HEK293T (cell line): ENCODE results near the gene PLEKHM1.

Source experiments
- CTCF ChIA-PET: fragments of 350-600 bp; formaldehyde crosslinking; extraction: SDS; loops from one replicate; lab custom pipeline; 2021; ENCODE audit warnings: antibody characterized with exemption, inconsistent platforms; lab: Yijun Ruan, JAX
- POLR2A ChIA-PET: fragments of 350-600 bp; formaldehyde crosslinking; extraction: SDS; loops from one replicate; lab custom pipeline; 2020; ENCODE audit warnings: antibody characterized with exemption, inconsistent platforms; lab: Yijun Ruan, JAX
- DNase-seq: peaks from one replicate; pipeline ENCODE4 v3.0.0; 2012; ENCODE audit warnings: mixed read lengths; ENCODE audit errors: extremely low spot score
- ARNT ChIP-seq: fragments of 450-650 bp; IDR thresholded peaks from 2 replicates; pipeline ENCODE4 v1.6.1; 2017; ENCODE audit warnings: mild to moderate bottlenecking
- BHLHE40 ChIP-seq: fragments of 450-650 bp; IDR thresholded peaks from 2 replicates; pipeline ENCODE4 v1.6.1; 2016; ENCODE audit warnings: mild to moderate bottlenecking, moderate library complexity, borderline replicate concordance
- CTBP1 ChIP-seq: fragments of 450-650 bp; IDR thresholded peaks from 2 replicates; pipeline ENCODE4 v1.6.1; 2016; ENCODE audit warnings: borderline replicate concordance
- ELF4 ChIP-seq: fragments of 450-650 bp; IDR thresholded peaks from 2 replicates; pipeline ENCODE4 v1.6.1; 2017; ENCODE audit warnings: antibody characterized with exemption
- FOXA1 ChIP-seq: fragments of 450-650 bp; IDR thresholded peaks from 2 replicates; pipeline ENCODE4 v1.6.1; 2016; ENCODE audit warnings: mild to moderate bottlenecking
- FOXK2 ChIP-seq: fragments of 450-650 bp; IDR thresholded peaks from 2 replicates; pipeline ENCODE4 v1.6.1; 2016; ENCODE audit warnings: mild to moderate bottlenecking
- FOXM1 ChIP-seq: fragments of 450-650 bp; IDR thresholded peaks from 2 replicates; pipeline ENCODE4 v1.6.1; 2017; ENCODE audit warnings: mild to moderate bottlenecking, borderline replicate concordance
- HDGF ChIP-seq: fragments of 450-650 bp; IDR thresholded peaks from 2 replicates; pipeline ENCODE4 v1.6.1; 2017; ENCODE audit warnings: antibody characterized with exemption, borderline replicate concordance
- L3MBTL2 ChIP-seq: fragments of 450-650 bp; conservative IDR thresholded peaks from 2 replicates; pipeline ENCODE4 v1.6.1; 2016; ENCODE audit warnings: mild to moderate bottlenecking
- LEF1 ChIP-seq: fragments of 450-650 bp; IDR thresholded peaks from 2 replicates; pipeline ENCODE4 v1.6.1; 2017; ENCODE audit warnings: mild to moderate bottlenecking, borderline replicate concordance
- NFRKB ChIP-seq: fragments of 450-650 bp; IDR thresholded peaks from 2 replicates; pipeline ENCODE4 v1.6.1; 2016; ENCODE audit warnings: mild to moderate bottlenecking, moderate library complexity
- SP1 ChIP-seq: fragments of 450-650 bp; IDR thresholded peaks from 2 replicates; pipeline ENCODE4 v1.6.1; 2017
- SUZ12 ChIP-seq: fragments of 450-650 bp; IDR thresholded peaks from 2 replicates; pipeline ENCODE4 v1.6.1; 2016; ENCODE audit warnings: mild to moderate bottlenecking
- TARDBP ChIP-seq: fragments of 450-650 bp; IDR thresholded peaks from 2 replicates; pipeline ENCODE4 v1.6.1; 2016
- ZNF384 ChIP-seq: fragments of 450-650 bp; IDR thresholded peaks from 2 replicates; pipeline ENCODE4 v1.6.1; 2016
- TF ChIP-seq, protein P1 (sequence below): fragments of 450-650 bp; IDR thresholded peaks from 2 replicates; pipeline ENCODE4 v1.6.1; 2016

The PLEKHM1 gene

DNA sequence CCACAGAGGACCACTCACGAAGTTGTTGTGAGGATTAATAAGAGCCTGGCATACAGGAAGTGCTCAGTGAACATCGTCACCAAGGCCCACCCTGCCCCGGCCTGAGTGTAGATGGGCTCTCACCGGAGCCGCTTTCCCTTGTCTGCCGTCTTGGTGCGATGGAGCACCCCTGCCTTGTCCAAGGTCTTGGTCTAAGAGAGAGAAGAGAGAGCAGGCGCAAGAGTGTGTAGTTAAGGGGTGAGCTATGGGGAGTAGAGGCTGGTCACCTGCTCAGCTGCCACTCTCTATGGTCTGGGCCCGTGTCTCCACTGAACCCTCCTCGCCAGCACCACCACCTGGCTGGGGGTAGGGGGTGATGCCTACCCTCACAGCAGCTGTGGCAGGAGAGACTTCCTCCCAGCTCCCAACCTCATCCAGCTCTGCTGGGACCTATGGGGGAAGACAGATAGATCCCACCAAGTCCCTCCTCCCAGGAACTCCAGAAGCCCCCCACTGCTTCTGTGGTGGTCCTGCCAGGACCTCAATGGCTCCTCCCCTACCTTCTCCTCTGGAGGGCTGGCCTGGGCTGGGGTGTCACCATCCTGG, 86.5 kb downstream of the PLEKHM1 start:
- CTCF ChIA-PET, result no interaction called here
- TF ChIP-seq LEF1, result no peak
- TF ChIP-seq, protein P1, sequence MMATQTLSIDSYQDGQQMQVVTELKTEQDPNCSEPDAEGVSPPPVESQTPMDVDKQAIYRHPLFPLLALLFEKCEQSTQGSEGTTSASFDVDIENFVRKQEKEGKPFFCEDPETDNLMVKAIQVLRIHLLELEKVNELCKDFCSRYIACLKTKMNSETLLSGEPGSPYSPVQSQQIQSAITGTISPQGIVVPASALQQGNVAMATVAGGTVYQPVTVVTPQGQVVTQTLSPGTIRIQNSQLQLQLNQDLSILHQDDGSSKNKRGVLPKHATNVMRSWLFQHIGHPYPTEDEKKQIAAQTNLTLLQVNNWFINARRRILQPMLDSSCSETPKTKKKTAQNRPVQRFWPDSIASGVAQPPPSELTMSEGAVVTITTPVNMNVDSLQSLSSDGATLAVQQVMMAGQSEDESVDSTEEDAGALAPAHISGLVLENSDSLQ, result no peak
- no peak for TF ChIP-seq TARDBP
- TF ChIP-seq ZNF384, result no peak
- no peak for TF ChIP-seq BHLHE40
- no peak for TF ChIP-seq FOXM1
- TF ChIP-seq HDGF, result no peak
- no peak for TF ChIP-seq FOXA1
- TF ChIP-seq CTBP1, result no peak
- TF ChIP-seq L3MBTL2, result no peak
- no peak for TF ChIP-seq SUZ12
- no peak for TF ChIP-seq SP1
- no peak for TF ChIP-seq ELF4
- TF ChIP-seq ARNT, result no peak
- no peak for TF ChIP-seq NFRKB
- DNase-seq, result no peak
- POLR2A ChIA-PET, result no interaction called here

DNA sequence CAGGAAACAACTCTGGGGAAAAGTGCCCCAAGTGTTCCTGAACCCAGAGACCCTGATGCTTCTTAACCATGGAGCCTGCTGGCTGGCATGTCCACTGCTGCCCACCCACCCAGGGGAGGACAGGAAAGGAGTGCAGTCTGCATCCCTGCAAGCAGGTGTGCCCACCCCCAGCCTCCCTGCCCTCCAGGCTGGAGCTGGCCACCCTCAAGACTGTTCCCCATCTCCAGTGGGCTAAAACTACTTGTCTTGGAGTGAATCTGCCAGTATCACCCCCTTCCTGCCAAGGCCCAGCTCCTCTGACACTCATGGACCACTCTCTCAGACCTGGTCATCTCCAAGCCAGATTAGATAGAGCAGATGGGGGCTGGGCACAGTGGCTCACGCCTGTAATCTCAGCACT, 87.6 kb downstream of the PLEKHM1 start:
- CTCF ChIA-PET, result interaction anchor here (0.6 kb wide), 1 partner anchor 536 kb away, joined by 3 read pairs; no protein-coding TSS in a partner anchor
- POLR2A ChIA-PET, result no interaction called here
- TF ChIP-seq NFRKB (no peak), FOXA1 (no peak), ZNF384 (no peak), CTBP1 (no peak), SUZ12 (no peak), FOXK2 (no peak), HDGF (no peak), LEF1 (no peak), SP1 (no peak)
- no peak for DNase-seq

DNA sequence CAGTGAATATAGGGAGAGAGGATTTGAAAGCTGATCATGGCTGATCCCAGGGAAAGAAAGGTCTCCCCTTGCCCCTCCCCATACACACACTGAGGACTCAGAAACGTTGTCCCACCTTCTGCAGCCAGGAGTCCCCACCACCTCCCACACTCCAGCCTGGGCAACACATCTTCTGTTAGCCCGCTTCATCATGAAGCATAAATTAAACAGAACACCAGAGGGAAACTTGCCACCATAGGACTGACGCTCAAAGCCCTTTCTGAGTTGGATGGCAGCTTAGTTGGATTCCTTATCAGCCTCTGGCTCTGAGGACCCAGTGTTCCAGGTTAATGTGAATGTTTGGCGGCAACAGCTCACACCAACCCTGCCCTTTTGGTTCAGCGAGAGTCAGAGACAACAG, 91.7 kb downstream of the PLEKHM1 start:
- no peak for TF ChIP-seq CTBP1
- TF ChIP-seq LEF1, result no peak
- no peak for TF ChIP-seq BHLHE40
- TF ChIP-seq ELF4, result no peak
- TF ChIP-seq FOXK2, result no peak
- no peak for TF ChIP-seq NFRKB
- no peak for TF ChIP-seq TARDBP
- TF ChIP-seq ZNF384, result no peak
- ChIA-PET CTCF (interaction anchor here (1.2 kb wide), 1 partner anchor 11 kb away, joined by 3 read pairs; no protein-coding TSS in a partner anchor), POLR2A (interaction anchor here (1.2 kb wide), 1 partner anchor 11 kb away, joined by 5 read pairs; no protein-coding TSS in a partner anchor)

DNA sequence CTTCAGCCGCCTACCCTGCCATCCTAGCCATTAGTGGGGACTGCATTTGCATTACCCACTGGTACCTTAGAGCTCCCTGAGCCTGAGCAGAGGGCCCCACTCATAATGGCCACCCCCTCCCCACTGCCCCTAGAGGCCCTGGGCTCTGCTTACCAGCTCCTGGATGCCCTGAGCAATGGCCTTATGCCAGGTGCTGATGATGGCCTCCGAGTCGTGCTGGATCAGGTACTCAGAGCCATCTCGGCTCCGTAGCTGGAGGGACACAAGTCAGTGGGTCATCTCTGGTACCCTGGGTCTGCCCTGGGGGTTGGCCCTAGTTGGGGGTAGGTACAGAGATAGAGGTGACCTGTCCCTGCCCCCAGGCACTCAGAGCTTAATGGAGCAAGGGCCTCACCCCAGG, 92.7 kb downstream of the PLEKHM1 start:
- no peak for TF ChIP-seq ARNT
- TF ChIP-seq, protein P1, result no peak
- TF ChIP-seq TARDBP, result no peak
- no peak for TF ChIP-seq FOXM1
- TF ChIP-seq BHLHE40, result no peak
- no peak for TF ChIP-seq NFRKB
- TF ChIP-seq CTBP1, result no peak
- TF ChIP-seq LEF1, result no peak
- no peak for TF ChIP-seq FOXK2
- ChIA-PET CTCF (interaction anchor here (1.2 to 1.6 kb wide), 2 partner anchors 10 to 31 kb away, joined by 3 to 4 read pairs; no protein-coding TSS in a partner anchor), POLR2A (interaction anchor here (1.2 kb wide), 1 partner anchor 12 kb away, joined by 5 read pairs; no protein-coding TSS in a partner anchor)
- no peak for DNase-seq

More for the DNA sequence above, 91.7 kb downstream of the PLEKHM1 start:
- DNase-seq, result no peak

DNA sequence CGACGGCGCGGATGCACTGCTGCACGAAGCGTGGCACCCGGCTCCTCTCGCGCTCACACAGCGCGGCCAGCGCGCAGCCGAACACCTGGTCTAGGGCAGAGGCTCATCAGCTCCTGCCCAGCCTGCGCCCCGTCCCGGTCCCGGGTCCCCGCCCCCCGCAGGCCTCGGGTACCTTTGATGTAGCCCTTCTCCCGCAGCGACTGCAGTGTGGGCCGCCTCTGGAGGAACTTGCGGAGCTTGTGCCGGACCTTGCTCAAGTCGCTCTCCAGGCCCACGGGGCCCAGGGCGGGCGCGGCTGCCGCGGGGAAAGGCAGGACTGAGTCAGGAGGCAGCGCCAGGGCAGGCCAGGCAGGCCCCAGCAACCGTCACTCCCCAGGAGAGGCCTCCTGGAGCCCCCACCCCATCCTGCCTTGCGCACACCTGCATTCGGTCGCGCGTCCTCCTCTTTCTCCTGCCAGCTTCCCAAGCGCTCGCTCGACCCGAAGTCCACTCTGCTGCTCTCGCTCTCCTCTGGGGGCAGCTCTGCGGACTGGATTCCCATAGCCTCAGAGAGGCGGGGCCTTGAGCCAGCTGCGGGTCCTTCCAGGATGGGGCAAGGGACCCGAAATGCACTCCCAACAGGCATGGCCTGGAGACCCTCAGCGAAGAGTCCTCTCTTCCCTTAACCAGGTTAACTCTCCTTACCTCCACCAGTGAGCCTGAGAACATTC, 93.9 kb downstream of the PLEKHM1 start:
- ChIA-PET POLR2A (no interaction called here), CTCF (interaction anchor here (0.7 to 1.6 kb wide), 2 partner anchors 32 to 207 kb away, joined by 3 to 4 read pairs; no protein-coding TSS in a partner anchor)
- TF ChIP-seq FOXA1 (no peak), ZNF384 (no peak), ELF4 (no peak)
- DNase-seq, result no peak

DNA sequence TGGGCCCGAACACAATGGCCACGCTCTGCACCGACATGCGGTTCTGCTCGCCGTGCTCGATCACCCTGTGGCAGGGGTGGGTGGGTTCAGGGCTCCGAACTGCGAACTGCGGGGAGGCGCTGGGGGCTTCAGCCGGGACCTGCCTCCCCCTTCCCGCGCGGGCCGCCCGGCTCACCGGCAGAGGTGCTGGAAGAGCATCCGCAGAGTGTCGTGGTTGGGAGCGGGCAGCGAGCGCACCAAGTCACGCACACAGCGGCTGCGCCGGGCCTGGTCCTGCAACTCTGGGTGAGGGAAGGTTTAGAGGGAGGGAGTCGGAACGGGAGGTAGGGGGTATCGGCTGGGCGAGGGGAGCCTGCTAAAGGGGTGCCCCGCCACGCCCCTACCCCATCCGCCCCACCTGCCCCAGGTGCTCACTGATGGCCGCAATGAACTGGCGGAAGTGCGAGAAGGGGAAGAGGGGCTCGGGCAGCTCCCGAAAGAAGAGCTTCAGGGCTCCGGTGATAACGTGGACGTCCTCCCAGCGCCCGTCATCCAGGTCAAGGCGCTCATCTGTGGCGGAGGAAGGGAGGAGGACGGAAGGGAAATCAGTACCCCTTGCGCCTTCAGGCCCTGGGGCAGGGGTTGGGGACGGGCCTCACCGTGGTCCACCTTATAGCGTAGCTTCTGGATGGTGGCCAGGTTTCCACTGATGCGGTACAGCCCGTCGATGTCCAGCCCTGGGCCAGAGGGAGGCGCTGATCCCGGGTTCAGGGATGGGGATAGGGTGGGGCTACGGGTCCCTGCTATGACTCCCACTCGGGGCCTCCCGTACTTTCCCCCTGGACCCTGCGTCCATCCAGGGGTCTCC, 94.7 kb downstream of the PLEKHM1 start:
- no peak for TF ChIP-seq FOXA1
- TF ChIP-seq L3MBTL2, result no peak
- no peak for TF ChIP-seq LEF1
- TF ChIP-seq ARNT, result no peak
- no peak for TF ChIP-seq BHLHE40
- no peak for TF ChIP-seq TARDBP
- no peak for TF ChIP-seq ELF4
- no peak for TF ChIP-seq SUZ12
- no peak for TF ChIP-seq NFRKB
- no peak for TF ChIP-seq CTBP1
- TF ChIP-seq, protein P1, result no peak
- no peak for TF ChIP-seq FOXK2
- TF ChIP-seq FOXM1, result no peak
- TF ChIP-seq HDGF, result no peak
- no peak for TF ChIP-seq ZNF384
- no peak for TF ChIP-seq SP1
- ChIA-PET POLR2A (no interaction called here), CTCF (interaction anchor here (0.6 to 2.4 kb wide), 6 partner anchors 11 to 165 kb away, joined by 3 to 10 read pairs (median 4); no protein-coding TSS in a partner anchor)
- DNase-seq, result no peak
